GM21529 (cell line): ENCODE measurements around the gene POLR1A.
A peak's percentile ranks its signal among the peaks of the same experiment; 100 is the strongest.

Experiments used
- ATAC-seq: cut with Tn5 transposase; IDR thresholded peaks from one replicate; pipeline ENCODE4 v1.9.1; 2021; ENCODE audit not compliant: unreplicated experiment

The POLR1A gene

GRCh38 chr2:86023366-86023712, 82.3 kb downstream of the POLR1A start:
- peak; percentile 7 for ATAC-seq

GRCh38 chr2:86022661-86023365, 82.9 kb downstream of the POLR1A start:
- ATAC-seq: peak; percentile 58

GRCh38 chr2:86021396-86022378, 84.0 kb downstream of the POLR1A start:
- no peak for ATAC-seq

- ATAC-seq: no peak
Measured at GRCh38 chr2:86020984-86021383, 84.7 kb downstream of the POLR1A start.

- no peak for ATAC-seq
Measured at GRCh38 chr2:86019121-86019520, 86.6 kb downstream of the POLR1A start.

GRCh38 chr2:86017901-86018896, 87.5 kb downstream of the POLR1A start:
- no peak for ATAC-seq

GRCh38 chr2:86016581-86016980, 89.1 kb downstream of the POLR1A start:
- no peak for ATAC-seq

GRCh38 chr2:86015699-86016098, 90.0 kb downstream of the POLR1A start:
- ATAC-seq: no peak

GRCh38 chr2:86015006-86015405, 90.7 kb downstream of the POLR1A start:
- ATAC-seq: no peak

GRCh38 chr2:86014493-86014892, 91.2 kb downstream of the POLR1A start:
- ATAC-seq: no peak

GRCh38 chr2:86012007-86012712, 93.5 kb downstream of the POLR1A start:
- no peak for ATAC-seq

GRCh38 chr2:86011449-86011941, 94.2 kb downstream of the POLR1A start:
- no peak for ATAC-seq

- no peak for ATAC-seq
Measured at GRCh38 chr2:86010083-86010482, 95.6 kb downstream of the POLR1A start.

- no peak for ATAC-seq
Measured at GRCh38 chr2:86006524-86006923, 99.2 kb downstream of the POLR1A start.

- no peak for ATAC-seq
Measured at GRCh38 chr2:86003967-86004366, 101.7 kb downstream of the POLR1A start.

- no peak for ATAC-seq
Measured at GRCh38 chr2:86003104-86003503, 102.6 kb downstream of the POLR1A start.

- no peak for ATAC-seq
Measured at GRCh38 chr2:86002375-86002774, 103.3 kb downstream of the POLR1A start.

GRCh38 chr2:86001326-86001725, 104.4 kb downstream of the POLR1A start:
- ATAC-seq: no peak

- no peak for ATAC-seq
Measured at GRCh38 chr2:86000938-86001312, 104.8 kb downstream of the POLR1A start.
